ENCODE results near the gene PCED1A.
"Not testable (repeated sequence)": the region's sequence is repeated elsewhere in the genome, so short reads cannot be mapped to it uniquely, and the experiment has no call there.

The PCED1A gene

DNA sequence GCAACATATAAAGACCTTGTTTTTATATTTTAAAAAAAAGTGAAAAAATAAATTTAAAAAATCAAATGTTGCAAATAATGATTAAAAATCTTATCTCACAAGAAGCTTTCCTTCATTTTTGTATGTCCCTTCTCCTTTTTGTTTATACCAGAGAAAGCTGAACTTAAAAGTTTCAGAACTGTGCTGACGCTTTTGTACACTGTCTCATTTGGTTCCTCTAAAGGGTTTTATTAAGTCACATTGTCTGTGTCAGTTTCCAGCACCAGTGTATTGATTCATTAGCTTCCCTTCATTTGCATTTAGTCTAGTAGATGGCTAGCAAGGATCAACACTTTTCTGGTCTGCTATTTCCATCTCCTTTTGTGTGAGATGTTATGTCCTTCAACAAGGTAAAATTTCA is 6.7 kb downstream of the PCED1A start:
- in situ Hi-C loops (cut with HindIII; ENCODE audit: low sequenced_read_pairs), result loop anchor here (5.0 kb wide), 1 partner anchor 36 kb away; no protein-coding TSS in a partner anchor

GRCh38 chr20:2831206-2831605 is 9.2 kb downstream of the PCED1A start:
- in situ Hi-C loops (cut with HindIII; ENCODE audit: low sequenced_read_pairs), result loop anchor here (5.0 kb wide), 1 partner anchor 34 kb away; no protein-coding TSS in a partner anchor

GRCh38 chr20:2829376-2829775 is 11.1 kb downstream of the PCED1A start:
- in situ Hi-C loops (cut with HindIII; ENCODE audit: low sequenced_read_pairs), result no loop called here

DNA sequence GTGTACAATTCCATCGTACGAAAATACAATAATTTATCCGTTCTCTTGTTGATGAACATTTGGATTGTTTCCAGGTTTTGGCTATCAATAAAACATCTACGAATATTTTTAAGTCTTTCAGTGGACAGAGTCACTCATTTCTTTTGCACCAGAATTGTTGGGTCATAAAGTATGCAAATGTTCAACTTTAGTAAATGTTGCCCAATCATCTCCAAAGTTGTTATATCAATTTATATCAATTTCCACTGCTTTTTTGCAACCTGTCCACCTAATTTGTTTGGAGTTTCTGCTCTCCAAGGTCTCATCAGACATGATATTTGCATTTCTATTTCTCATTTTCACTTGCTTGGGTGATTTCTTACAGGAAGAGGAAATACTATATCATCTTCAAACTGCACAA is 13.8 kb downstream of the PCED1A start:
- in situ Hi-C loops (cut with HindIII; ENCODE audit: low sequenced_read_pairs), result no loop called here

DNA sequence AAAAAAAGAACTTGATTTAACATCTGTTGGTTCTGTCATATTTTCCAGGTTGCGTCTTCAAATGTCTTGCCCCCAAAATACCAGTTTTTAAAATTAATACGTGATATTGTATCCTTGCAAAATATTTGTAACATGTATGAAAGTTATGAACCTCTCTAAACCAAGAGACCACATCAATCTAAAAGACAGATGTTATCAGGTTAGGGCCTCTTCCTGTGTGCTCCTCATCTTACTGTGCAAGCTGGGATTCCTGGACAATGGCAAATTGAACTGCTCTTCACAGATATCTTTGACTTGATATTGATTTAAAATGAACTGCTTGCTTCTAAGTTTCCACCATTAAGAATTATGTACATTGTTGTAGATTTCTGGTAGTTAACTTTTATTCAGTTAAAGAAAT is 14.7 kb downstream of the PCED1A start:
- in situ Hi-C loops (cut with HindIII; ENCODE audit: low sequenced_read_pairs), result no loop called here

GRCh38 chr20:2822073-2822472 is 18.4 kb downstream of the PCED1A start:
- in situ Hi-C loops (cut with HindIII; ENCODE audit: low sequenced_read_pairs), result no loop called here

DNA sequence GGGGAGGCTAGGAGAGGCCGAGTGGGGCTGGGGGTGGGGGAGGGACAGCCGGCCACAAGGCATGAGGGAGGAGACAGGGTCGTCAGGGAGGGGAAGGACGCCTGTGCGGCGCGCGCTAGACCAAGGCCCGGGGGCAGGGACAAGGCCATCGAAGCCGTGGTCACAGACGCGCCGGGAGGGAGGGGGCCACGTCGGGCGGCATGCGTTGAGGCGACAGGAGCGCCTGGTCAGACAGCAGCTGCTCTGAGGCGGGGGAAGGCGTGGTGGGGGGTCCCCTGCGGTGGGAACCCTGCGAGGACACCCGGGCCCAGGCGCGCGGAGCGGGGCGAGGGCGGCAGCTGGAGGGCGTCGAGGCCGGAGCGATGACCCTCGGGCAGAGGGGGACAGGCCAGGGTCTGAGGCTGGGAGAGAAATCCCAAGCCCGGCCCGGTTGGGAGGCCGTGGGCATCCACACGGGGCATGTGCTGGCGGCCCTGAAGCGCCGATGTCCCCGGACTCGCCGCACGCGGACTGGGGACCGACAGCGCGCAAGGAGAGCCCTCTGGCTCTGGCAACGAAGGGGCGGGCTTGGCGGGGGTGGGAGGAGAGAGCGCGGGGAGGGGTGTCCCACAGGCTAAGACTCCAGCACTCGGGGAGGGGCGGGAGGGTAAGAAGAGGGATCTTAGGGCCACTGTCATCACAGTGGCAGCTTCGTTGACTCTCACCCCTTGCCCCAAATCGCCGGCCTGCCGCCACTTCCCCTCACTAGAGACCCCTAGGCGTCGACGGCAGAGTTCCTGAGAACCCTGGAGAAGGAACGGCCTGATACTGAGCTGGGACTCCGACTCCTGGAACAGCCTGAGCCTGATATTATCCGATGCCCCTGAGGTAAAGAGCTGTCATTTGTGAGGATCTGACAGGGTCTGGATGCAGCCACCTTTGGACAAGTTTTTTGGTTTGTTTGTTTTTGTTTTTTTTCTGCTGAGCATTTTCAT is 19.3 kb downstream of the PCED1A start:
- in situ Hi-C loops (cut with HindIII; ENCODE audit: low sequenced_read_pairs), result no loop called here

DNA sequence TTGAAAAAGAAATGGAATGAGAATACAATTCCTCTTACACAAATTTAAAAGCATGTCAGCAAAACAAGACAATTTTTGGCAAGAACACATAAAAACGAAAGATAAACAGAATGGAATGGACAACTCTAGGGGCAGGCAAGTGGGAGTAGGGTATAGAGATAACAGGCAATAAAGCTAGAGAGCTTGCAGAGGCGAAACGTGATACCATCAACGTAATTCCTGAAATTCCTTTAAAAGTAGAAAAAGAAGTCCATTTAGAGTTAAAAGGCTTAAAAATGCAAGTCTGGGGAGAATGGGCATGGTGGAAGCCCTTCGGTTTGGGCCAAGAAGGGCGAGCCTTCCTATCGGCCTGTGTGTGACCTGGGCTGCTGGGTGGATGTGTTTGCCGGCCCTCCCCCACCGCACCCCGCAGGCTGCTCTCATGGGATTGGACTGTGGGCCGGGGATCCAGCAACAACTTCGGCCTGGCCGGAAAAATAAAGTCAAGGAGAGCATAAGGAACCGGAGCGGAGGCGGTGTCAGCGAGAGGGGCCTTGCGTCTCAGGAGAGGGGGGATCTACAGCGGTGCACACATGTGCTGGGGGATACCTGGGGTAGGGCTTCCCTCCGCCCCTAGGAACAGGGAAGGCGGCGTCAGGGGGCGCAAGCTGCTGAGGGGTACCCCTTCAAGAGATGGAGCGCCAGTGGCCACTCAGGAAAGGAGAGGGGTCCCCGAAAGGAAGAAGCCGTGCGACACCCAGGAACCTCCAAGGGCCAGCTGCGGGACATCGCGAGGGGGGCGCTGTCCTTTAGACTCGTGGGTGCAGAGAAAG is 20.2 kb downstream of the PCED1A start:
- in situ Hi-C loops (cut with HindIII; ENCODE audit: low sequenced_read_pairs), result no loop called here

- in situ Hi-C loops (cut with HindIII; ENCODE audit: low sequenced_read_pairs), result no loop called here
These were observed 22.4 kb downstream of the PCED1A start for GRCh38 chr20:2817891-2818595.

DNA sequence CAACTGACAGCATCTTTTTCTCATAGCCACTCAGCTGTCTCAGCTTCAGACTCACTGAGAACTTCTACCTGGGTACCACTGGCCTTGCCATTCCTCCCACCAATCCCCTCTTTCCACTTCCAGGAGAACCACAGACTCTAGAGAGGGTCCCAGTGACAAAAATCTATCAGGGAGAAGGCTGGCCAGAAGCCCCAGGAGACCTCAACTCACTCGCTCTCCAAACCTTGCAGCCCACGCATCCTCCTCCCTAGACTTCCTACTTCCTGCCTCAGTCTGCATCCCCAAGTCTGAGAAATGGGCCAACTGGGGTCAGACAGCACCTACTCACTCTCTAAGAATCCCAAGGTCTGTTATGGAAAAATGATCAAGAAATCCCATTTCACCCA is 23.1 kb downstream of the PCED1A start:
- in situ Hi-C loops (cut with HindIII; ENCODE audit: low sequenced_read_pairs), result no loop called here

DNA sequence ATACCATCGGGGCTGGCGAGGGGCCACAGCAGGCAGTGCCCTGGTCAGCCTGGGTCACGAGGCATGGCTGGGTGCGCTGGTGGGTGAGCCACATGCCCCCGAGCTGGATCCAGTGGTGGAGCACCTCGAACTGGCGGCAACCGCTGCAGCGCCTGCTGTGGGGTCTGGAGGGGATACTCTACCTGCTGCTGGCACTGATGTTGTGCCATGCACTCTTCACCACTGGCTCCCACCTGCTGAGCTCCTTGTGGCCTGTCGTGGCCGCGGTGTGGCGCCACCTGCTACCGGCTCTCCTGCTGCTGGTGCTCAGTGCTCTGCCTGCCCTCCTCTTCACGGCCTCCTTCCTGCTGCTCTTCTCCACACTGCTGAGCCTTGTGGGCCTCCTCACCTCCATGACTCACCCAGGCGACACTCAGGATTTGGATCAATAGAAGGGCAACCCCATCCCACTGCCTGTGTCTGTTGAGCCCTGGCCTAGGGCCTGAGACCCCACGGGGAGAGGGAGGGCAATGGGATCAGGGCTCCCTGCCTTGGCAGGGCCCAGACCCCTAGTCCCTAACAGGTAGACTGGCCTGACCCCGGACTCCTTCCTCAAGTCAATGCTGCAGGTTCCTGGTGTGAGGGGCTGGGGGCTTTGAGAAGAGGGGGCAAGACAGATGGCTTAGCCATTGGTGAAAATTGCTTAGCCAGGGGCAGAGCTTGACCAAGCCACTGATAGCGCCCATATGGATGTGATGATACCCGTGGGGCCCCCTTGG is 23.7 kb downstream of the PCED1A start:
- in situ Hi-C loops (cut with HindIII; ENCODE audit: low sequenced_read_pairs), result no loop called here

DNA sequence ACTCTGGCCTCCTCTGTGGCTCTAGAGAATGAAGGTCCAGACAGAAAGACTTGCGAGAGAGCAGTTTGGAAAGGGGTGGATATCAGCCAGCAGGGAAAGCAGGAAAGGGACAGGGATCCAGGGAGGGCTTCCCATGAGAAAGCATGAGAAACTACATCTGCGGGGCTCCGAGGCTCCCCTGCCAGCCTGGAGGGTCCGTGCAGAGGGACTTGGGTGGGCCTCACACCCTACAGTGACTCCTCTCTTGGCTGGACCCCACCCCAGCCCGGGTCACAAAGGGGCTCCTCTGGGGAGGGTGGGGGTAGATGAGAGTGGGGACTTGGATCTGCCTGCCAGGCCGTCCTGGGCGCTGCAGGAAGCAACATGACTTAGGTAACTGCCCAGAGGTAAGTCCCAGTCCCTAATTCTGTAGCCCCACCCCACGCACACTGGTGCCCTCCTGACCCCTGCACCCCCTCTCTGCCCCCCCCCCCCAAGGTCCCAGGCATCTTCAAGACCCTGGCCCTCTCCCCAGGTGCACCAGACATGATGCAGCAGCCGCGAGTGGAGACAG is 24.3 kb downstream of the PCED1A start, which contains the start of gene TMEM239:
Gene TMEM239 (plus strand): TSS at position 335 of the 553 bp plus-strand sequence. CDS start 191 bp downstream, at position 526.
- in situ Hi-C loops (cut with HindIII; ENCODE audit: low sequenced_read_pairs), result no loop called here

DNA sequence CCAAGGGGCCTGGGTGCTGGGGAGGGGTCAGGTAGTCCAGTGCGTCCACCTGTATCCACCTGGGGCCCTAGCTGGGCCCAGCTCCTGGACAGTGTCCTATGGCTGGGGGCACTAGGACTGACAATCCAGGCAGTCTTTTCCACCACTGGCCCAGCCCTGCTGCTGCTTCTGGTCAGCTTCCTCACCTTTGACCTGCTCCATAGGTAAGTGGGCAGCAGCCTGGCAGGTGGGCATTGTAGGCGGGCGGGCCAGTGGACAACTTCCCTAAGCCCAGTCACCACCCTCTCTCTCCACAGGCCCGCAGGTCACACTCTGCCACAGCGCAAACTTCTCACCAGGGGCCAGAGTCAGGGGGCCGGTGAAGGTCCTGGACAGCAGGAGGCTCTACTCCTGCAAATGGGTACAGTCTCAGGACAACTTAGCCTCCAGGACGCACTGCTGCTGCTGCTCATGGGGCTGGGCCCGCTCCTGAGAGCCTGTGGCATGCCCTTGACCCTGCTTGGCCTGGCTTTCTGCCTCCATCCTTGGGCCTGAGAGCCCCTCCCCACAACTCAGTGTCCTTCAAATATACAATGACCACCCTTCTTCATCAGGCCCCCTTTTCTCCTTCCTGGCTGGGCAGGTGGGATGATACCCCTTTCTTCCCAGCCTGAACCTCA is 25.1 kb downstream of the PCED1A start:
- in situ Hi-C loops (cut with HindIII; ENCODE audit: low sequenced_read_pairs), result no loop called here

- in situ Hi-C loops (cut with HindIII; ENCODE audit: low sequenced_read_pairs), result no loop called here
These were observed 25.8 kb downstream of the PCED1A start, which contains the start of gene C20orf141 for GRCh38 chr20:2814587-2815051. TSS of gene C20orf141 (plus strand) at chr20:2814987. CDS start at chr20:2815185, 198 bp downstream.

GRCh38 chr20:2814076-2814475 is 26.4 kb downstream of the PCED1A start:
- in situ Hi-C loops (cut with HindIII; ENCODE audit: low sequenced_read_pairs), result no loop called here

DNA sequence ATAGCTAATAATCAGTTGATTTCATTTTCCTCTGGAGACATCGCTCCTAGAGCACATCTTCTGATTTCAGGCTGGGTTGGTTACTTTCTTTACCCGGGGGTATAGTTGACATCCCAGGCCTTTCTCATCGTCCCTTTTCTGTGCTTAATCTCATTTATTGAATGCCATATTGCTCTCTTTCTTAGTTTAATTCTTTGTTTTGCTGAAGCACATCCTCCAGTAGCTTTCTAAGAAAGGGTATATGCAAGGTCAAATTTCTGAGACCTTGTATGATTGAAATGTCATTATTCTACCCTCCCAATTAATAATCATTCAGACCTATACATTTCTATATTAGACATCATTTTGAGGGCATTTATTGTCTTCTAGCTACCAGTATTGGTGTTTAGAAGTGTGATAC is 28.3 kb downstream of the PCED1A start:
- in situ Hi-C loops (cut with HindIII; ENCODE audit: low sequenced_read_pairs), result no loop called here

DNA sequence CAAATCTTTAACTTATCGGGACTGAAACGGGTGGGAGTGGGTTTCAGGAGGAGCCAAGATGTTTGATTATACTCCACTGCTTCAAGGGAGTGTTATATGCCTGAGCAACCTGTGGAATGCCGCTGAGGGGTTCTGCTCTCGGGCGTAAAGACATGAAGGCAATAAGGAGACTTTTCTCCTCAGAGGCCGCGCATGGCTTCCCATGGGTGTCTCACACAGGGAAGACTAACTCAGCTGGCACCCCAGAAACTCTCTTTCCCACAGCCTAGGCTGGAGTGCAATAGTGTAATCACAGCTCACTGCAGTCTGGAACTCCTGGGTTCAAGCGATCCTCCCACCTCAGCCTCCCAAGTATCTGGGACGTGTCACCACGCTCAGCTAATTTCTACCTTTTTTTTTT is 30.8 kb downstream of the PCED1A start:
- in situ Hi-C loops (cut with HindIII; ENCODE audit: low sequenced_read_pairs), result no loop called here

GRCh38 chr20:2807929-2808328 is 32.5 kb downstream of the PCED1A start:
- in situ Hi-C loops (cut with HindIII; ENCODE audit: low sequenced_read_pairs), result not testable (repeated sequence)

- in situ Hi-C loops (cut with HindIII; ENCODE audit: low sequenced_read_pairs), result no loop called here
These were observed 33.4 kb downstream of the PCED1A start for GRCh38 chr20:2807019-2807418.
